ENCODE data around the gene CCDC187. TPM values are rescaled to one million over a fixed set of nuclear protein-coding genes. Genes with fewer than 3 reads are reported as not detected.

The CCDC187 gene
- polyA plus RNA-seq, 1 donor from 2014 or later, result not detected

- Histone ChIP-seq H3F3A (ENCODE audit: insufficient read depth, low read length, poor library complexity, severe bottlenecking) (no peaks in the 10 kb centered on the region), H3K36me3 (ENCODE audit: insufficient read depth, low read length) (no peaks in the 10 kb centered on the region), H3K4me2 (ENCODE audit: low read length) (no peak overlapping the region), H4K20me1 (ENCODE audit: insufficient read depth) (no peaks in the 10 kb centered on the region), H3K9ac (ENCODE audit: low read length) (no peak overlapping the region), H3K4me3 (ENCODE audit: low read length) (no peak overlapping the region), H2AFZ (ENCODE audit: low read depth, low read length) (no peak overlapping the region), H3K79me2 (replicated peaks; ENCODE audit: insufficient read depth, low read length) (peaks cover 32% of the 10 kb centered on the region), H3K9me3 (ENCODE audit: low read length) (no peaks in the 10 kb centered on the region), H3K9me2 (ENCODE audit: insufficient read depth, low read length) (no peaks in the 10 kb centered on the region), H3K27ac (ENCODE audit: low read length) (no peak overlapping the region), H3K27me3 (ENCODE audit: insufficient read depth, low read depth, low read length) (no peaks in the 10 kb centered on the region)
- no peak for TF ChIP-seq EP300 (conservative IDR thresholded peaks at IDR 0.05; ENCODE audit: poor library complexity, severe bottlenecking)
- no peak for TF ChIP-seq REST (IDR thresholded peaks at IDR 0.05; ENCODE audit: borderline replicate concordance)
- no peak for TF ChIP-seq SMC3 (conservative IDR thresholded peaks at IDR 0.05; ENCODE audit: poor library complexity)
- no peak for TF ChIP-seq MXI1 (conservative IDR thresholded peaks at IDR 0.05; ENCODE audit: poor library complexity, severe bottlenecking)
- TF ChIP-seq TAF1 (IDR thresholded peaks at IDR 0.05; ENCODE audit: low read depth), result no peak
- no peak for TF ChIP-seq EZH2 (IDR thresholded peaks at IDR 0.05; ENCODE audit: borderline replicate concordance, insufficient read depth, low read length, poor library complexity, severe bottlenecking)
- TF ChIP-seq CTCF (IDR thresholded peaks at IDR 0.05; ENCODE audit: poor library complexity, severe bottlenecking), result no peak
- TF ChIP-seq RAD21 (conservative IDR thresholded peaks at IDR 0.05), result no peak
- no peak for TF ChIP-seq POLR2AphosphoS5 (IDR thresholded peaks at IDR 0.05)
Observed at GRCh38 chr9:136240941-136241340, 63.0 kb downstream of the CCDC187 start.

- Histone ChIP-seq H3K9me3 (ENCODE audit: low read length) (no peaks in the 10 kb centered on the region), H3K4me2 (ENCODE audit: low read length) (no peak overlapping the region), H2AFZ (ENCODE audit: low read depth, low read length) (no peak overlapping the region), H3K36me3 (ENCODE audit: insufficient read depth, low read length) (no peaks in the 10 kb centered on the region), H3K9me2 (ENCODE audit: insufficient read depth, low read length) (no peaks in the 10 kb centered on the region), H4K20me1 (ENCODE audit: insufficient read depth) (no peaks in the 10 kb centered on the region), H3K4me3 (ENCODE audit: low read length) (no peak overlapping the region), H3K9ac (ENCODE audit: low read length) (no peak overlapping the region), H3F3A (ENCODE audit: insufficient read depth, low read length, poor library complexity, severe bottlenecking) (no peaks in the 10 kb centered on the region), H3K27ac (ENCODE audit: low read length) (no peak overlapping the region), H3K27me3 (ENCODE audit: insufficient read depth, low read depth, low read length) (no peaks in the 10 kb centered on the region), H3K79me2 (replicated peaks; ENCODE audit: insufficient read depth, low read length) (peaks cover 31% of the 10 kb centered on the region)
- TF ChIP-seq EZH2 (IDR thresholded peaks at IDR 0.05; ENCODE audit: borderline replicate concordance, insufficient read depth, low read length, poor library complexity, severe bottlenecking) (no peak), EP300 (conservative IDR thresholded peaks at IDR 0.05; ENCODE audit: poor library complexity, severe bottlenecking) (no peak), SMC3 (conservative IDR thresholded peaks at IDR 0.05; ENCODE audit: poor library complexity) (no peak), MXI1 (conservative IDR thresholded peaks at IDR 0.05; ENCODE audit: poor library complexity, severe bottlenecking) (no peak), CTCF (IDR thresholded peaks at IDR 0.05; ENCODE audit: poor library complexity, severe bottlenecking) (no peak), REST (IDR thresholded peaks at IDR 0.05; ENCODE audit: borderline replicate concordance) (no peak), POLR2AphosphoS5 (IDR thresholded peaks at IDR 0.05) (no peak), TAF1 (IDR thresholded peaks at IDR 0.05; ENCODE audit: low read depth) (no peak)
Observed at GRCh38 chr9:136239983-136240330, 63.9 kb downstream of the CCDC187 start.

Measured in neural cell (in vitro differentiated cells).